Activated effector memory CD4-positive, alpha-beta T cell treated with anti-CD3 and anti-CD28 coated beads, Interleukin-2, amount 50 U/mL, for 16 hours (primary cell): ENCODE results near the gene BICD1.
"Not testable (repeated sequence)": the region's sequence is repeated elsewhere in the genome, so short reads cannot be mapped to it uniquely, and the experiment has no call there.

ENCODE experiments used
- DNase-seq: peaks from one replicate; pipeline ENCODE4 v3.0.0-alpha.2; 2020

BICD1 gene

GRCh38 chr12:32196250-32197198 lies 89.9 kb downstream of the BICD1 start:
- DNase-seq = no peak

DNA sequence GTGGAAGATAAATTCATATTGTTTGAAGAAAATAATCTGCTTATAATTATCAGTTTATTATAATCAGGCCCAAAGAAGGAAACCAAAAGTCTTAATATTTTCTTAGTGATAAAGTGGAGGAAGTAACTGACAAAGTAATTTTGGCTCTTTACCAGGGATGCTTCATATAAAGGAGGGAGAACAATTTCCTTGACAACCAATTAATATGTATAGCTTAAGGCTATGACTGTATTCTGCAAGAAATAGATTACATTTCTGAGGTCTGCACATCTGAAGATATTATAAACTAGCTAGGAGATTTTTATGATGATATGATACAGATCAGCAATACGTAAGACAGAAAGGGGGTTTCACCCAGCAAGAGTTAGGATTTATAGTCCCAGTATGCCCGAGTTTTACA lies 90.8 kb downstream of the BICD1 start:
- DNase-seq = no peak

- no peak for DNase-seq
Observed at GRCh38 chr12:32198555-32198954, 91.9 kb downstream of the BICD1 start.

- DNase-seq = no peak
Observed at GRCh38 chr12:32201096-32201495, 94.4 kb downstream of the BICD1 start.

DNA sequence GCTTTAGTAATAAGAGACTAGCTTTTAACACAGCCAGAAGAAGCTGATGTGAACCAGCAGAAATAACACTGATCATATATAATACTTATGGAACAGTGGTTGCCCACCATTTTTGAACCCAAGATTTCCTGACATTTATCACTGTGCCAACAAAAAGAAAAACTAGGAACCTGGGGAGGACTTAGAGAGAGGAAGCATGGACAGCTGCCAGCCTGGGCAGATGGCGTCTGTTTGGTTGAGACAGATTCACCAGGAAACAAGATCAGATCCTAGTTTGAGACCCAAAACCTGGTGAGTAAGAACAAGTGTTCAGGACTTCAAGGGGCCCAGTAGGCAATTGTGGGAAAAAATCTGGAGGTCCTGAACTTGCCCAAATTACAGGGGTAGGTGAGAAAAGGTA lies 95.3 kb downstream of the BICD1 start:
- DNase-seq = no peak

DNA sequence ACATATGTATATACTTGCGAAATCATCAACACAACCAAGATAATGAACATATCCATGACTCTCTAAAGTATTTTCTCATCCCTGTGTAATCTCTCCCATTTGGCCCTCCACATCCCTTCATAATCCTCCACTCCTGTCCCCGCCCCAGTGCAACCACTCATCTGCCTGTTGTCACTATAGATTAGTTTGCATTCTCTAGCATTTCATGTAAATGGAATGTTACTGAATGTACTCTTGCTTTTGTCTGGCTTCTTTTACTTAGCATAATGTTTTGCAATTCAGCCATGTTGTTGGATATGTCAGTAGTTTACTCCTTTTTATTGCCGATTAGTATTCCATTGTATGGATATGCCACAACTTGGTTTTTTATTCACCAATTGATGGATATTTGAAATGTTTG lies 99.1 kb downstream of the BICD1 start:
- no peak for DNase-seq

- no peak for DNase-seq
Observed at GRCh38 chr12:32208355-32208754, 101.7 kb downstream of the BICD1 start.

DNA sequence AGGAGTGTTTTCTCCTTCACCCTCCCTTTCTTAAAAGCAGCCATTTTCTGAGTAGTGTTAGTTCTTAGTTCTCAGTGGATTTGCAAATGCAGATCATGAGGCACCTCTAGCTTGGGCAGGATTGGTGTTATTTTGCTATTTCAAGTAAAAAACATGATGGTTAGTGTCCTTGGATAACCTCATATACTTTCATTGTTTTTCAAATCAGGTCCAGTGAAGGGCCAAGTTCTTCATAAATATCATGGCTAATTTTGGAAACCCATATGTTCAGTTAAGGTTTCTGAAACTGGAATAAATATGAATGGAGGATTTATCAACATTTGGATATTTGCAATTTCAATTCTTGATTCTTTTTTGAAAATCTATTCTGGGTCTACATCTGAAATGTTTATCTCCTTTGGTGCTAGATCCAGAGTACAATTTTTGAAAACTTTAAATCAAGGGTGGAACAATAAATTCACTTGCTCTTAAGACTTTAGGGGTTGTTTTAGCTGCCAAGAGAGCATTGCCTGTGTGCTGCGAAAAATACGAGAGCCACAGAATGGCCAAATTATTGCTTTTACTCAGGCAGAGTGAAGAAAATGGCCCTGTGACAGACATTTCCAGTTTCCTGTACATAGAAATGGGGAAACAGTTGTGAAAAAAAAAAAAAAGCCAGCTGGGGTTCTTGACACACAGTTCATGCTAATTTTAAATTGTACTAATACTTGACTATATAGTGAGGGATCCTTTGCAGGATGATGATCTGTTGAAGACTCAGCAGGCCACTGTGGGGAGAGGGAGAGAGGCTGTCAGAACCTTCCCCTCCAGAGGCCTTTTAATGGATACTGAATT lies 104.6 kb downstream of the BICD1 start:
- DNase-seq = no peak

DNA sequence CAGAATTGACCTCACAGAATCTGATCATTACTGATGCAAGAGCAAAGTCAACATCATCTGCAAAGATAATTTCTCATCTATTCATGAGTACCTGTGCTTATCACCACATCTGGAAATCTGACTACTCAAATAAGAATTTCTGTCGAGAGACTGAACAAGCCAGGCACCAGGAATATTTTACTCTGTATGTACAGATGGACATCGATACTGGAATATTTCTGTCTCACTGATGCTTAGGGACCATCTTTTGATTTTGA lies 105.2 kb downstream of the BICD1 start:
- no peak for DNase-seq

GRCh38 chr12:32214723-32215122 lies 108.1 kb downstream of the BICD1 start:
- no peak for DNase-seq

DNA sequence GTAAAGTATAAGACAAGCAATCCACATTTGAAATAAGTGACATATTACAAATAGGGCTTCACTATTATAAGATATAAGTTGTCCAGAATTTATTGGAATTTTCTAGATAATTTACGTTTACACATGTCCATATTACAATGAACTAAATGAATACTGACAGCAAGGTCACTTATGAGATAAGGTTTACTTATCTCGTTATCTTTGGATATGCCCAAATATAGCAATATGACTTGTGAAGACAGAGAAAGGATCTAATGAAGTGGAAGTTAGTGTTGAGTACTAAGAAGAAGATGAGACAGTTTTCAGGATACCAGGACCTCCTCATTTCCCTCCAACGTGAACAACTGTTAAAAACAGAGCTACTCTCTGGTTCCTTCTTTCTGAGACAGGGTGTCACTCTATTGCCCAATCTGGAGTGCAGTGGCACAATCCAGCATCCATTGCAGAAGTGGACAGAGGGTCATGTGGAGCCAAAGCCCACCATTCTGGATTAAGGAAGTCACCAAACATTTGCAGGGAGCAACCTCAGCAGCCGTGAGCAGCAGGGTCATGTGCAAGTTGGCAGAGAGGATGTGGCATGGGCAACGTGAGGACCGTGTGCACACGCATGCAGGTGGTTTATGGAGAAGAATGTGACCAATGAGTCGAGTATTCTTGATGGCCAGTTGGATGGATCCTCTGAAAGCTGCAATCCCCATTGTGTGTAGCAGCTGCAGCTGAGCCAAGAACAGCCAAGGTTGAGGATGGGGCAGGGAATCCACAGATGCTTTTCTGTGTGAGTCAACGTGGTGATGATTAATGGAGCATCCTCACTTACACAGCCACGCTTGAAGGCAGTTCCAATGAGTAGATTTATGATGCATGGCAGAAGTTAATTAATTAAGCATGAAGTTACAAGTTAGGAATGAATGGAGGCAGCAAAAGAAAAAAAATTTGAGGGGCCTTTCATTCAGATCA lies 111.0 kb downstream of the BICD1 start:
- DNase-seq = no peak

- DNase-seq = no peak
Observed at GRCh38 chr12:32223941-32224340, 117.3 kb downstream of the BICD1 start.

DNA sequence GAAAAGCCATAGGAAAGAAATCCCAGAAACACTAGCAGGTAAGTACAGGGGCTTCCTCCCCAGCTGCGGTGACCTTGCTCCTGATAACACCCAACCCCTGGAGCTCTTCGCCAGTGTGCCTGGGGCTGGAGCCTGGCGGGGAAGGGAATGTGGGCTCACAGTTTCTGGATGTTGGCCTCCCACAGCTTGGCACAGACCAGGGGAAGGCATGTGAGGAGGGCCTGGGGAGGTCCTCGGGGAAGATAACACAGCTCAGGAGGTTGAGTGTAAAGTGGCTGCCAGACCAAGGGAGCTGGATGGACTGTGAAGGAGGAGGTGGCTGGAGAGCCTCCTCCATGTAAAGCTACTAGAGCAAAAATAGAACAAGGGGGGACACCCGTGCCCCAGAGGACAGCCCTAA lies 120.1 kb downstream of the BICD1 start:
- no peak for DNase-seq

DNA sequence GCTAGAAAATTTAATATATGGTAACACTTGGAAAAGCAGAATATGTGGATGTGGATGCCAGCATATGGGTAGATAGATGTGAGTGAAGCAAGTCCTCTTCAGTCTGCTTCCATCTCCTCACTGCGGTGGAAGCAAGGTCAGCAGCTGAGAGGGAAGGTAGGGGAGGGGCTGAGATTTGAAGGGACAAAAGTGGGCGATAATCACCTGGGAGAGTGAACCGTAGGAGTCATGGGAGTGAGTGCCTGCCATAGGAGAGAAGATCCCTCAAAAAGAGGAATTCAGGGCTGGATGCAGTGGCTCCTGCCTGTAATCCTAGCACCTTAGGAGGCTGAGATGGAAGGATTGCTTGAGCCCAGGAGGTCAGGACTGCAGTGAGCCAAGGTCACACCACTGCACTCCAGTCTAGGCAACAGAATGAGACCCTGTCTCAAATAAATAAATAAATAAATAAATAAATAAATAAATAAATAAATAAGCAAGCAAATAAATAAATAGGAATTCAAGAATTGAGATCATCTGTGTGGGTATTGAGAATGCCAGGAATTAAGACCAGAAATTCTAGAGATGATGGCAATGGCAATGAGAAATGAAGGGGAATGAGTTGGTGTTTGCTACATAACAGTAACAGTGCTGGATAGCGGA lies 123.4 kb downstream of the BICD1 start:
- no peak for DNase-seq

GRCh38 chr12:32230613-32230993 lies 124.0 kb downstream of the BICD1 start:
- DNase-seq = no peak

- DNase-seq = not testable (repeated sequence)
Observed at GRCh38 chr12:32231361-32231760, 124.7 kb downstream of the BICD1 start.

GRCh38 chr12:32233568-32233967 lies 126.9 kb downstream of the BICD1 start:
- no peak for DNase-seq

GRCh38 chr12:32235251-32235650 lies 128.6 kb downstream of the BICD1 start:
- DNase-seq = no peak

DNA sequence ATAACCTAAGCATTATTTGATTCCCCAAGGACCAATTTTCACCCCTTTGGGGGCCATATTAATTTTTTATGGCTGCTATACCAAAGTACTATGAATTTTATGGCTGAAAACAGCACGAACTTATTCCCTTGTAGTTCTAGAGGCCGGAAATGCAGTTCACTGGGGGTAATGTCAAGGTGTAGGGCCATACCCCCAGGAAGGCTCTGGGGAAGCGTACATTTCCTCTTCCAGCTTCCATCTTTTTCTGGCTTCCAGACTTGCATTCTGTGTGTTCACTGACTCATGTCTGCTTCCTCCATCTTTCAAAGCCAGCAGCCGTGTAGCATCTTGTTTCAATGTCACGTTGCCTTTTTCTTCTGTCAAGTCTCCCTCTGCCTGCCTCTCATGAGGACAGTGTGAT lies 133.5 kb downstream of the BICD1 start:
- no peak for DNase-seq

GRCh38 chr12:32240831-32241230 lies 134.2 kb downstream of the BICD1 start:
- DNase-seq = no peak

- no peak for DNase-seq
Observed at GRCh38 chr12:32242641-32243040, 136.0 kb downstream of the BICD1 start.

GRCh38 chr12:32248441-32249140 lies 141.9 kb downstream of the BICD1 start:
- no peak for DNase-seq
